OCI-LY1 (cell line): ENCODE measurements around the gene ATL1.

Experiments used
- H2AFZ ChIP-seq: fragments of 200-600 bp; sonication (generic), shearing (Covaris generic); 2 replicates; pipeline ENCODE4 v1.6.0; 2014; ENCODE audit warnings: antibody characterized with exemption, mild to moderate bottlenecking, low read length
- H3F3A ChIP-seq: fragments of 200-600 bp; sonication (generic), shearing (Covaris generic); 2 replicates; pipeline ENCODE4 v1.6.0; 2014; ENCODE audit warnings: mild to moderate bottlenecking, antibody characterized with exemption, low read length, moderate library complexity; ENCODE audit not compliant: insufficient read depth
- H3K27ac ChIP-seq: fragments of 200-600 bp; sonication (generic); 2 replicates; pipeline ENCODE4 v1.5.1; 2014; ENCODE audit warnings: low read length, mixed run types, mild to moderate bottlenecking, low read depth; ENCODE audit not compliant: poor library complexity, severe bottlenecking
- H3K27me3 ChIP-seq: fragments of 200-600 bp; sonication (generic); 2 replicates; pipeline ENCODE4 v1.6.0; 2014; ENCODE audit warnings: antibody characterized with exemption, mild to moderate bottlenecking, low read length, moderate library complexity; ENCODE audit not compliant: insufficient read depth
- H3K36me3 ChIP-seq: fragments of 200-600 bp; sonication (generic); 2 replicates; pipeline ENCODE4 v1.6.1; 2014; ENCODE audit warnings: mild to moderate bottlenecking, antibody characterized with exemption, low read length, moderate library complexity, mixed read lengths; ENCODE audit not compliant: insufficient read depth
- H3K4me1 ChIP-seq: fragments of 200-600 bp; sonication (generic); 2 replicates; pipeline ENCODE4 v1.5.1; 2014; ENCODE audit warnings: mild to moderate bottlenecking, low read length, moderate library complexity; ENCODE audit not compliant: insufficient read depth, severe bottlenecking
- H3K4me2 ChIP-seq: fragments of 200-600 bp; sonication (generic), shearing (Covaris generic); 2 replicates; pipeline ENCODE4 v1.6.1; 2014; ENCODE audit warnings: low read length
- H3K4me3 ChIP-seq: fragments of 200-600 bp; sonication (generic); 2 replicates; pipeline ENCODE4 v1.5.1; 2014; ENCODE audit warnings: low read length, low read depth, mild to moderate bottlenecking, mixed read lengths; ENCODE audit not compliant: poor library complexity, severe bottlenecking
- H3K79me2 ChIP-seq: fragments of 200-600 bp; shearing (Covaris generic); 2 replicates; pipeline ENCODE4 v1.6.1; 2016; ENCODE audit warnings: mixed run types, low read length, mixed read lengths; ENCODE audit not compliant: insufficient read depth
- H3K9ac ChIP-seq: fragments of 200-600 bp; sonication (generic), shearing (Covaris generic); 2 replicates; pipeline ENCODE4 v1.6.1; 2014; ENCODE audit warnings: mild to moderate bottlenecking, low read length, mixed read lengths
- H3K9me2 ChIP-seq: fragments of 200-600 bp; sonication (generic), shearing (Covaris generic); 2 replicates; pipeline ENCODE4 v1.6.1; 2014; ENCODE audit warnings: low read depth, mild to moderate bottlenecking, low read length, mixed read lengths
- H3K9me3 ChIP-seq: fragments of 200-600 bp; shearing (Covaris generic); 2 replicates; pipeline ENCODE4 v1.6.1; 2014; ENCODE audit warnings: low read length, mixed read lengths
- H4K20me1 ChIP-seq: fragments of 200-600 bp; sonication (generic), shearing (Covaris generic); 2 replicates; pipeline ENCODE4 v1.6.0; 2016; ENCODE audit warnings: mild to moderate bottlenecking, low read length; ENCODE audit not compliant: insufficient read depth
- CTCF ChIP-seq: fragments of 200-600 bp; sonication (generic), shearing (Covaris generic); IDR thresholded peaks from 2 replicates; pipeline ENCODE4 v1.5.1; 2017; ENCODE audit warnings: mild to moderate bottlenecking, antibody characterized with exemption, low read length, moderate library complexity, mixed read lengths
- EZH2 ChIP-seq: fragments of 200-600 bp; sonication (generic), shearing (Covaris generic); IDR thresholded peaks from 2 replicates; pipeline ENCODE4 v1.8.0; 2017; ENCODE audit warnings: borderline replicate concordance, mixed run types, mild to moderate bottlenecking, antibody characterized with exemption, low read length, moderate library complexity, mixed read lengths

Gene ATL1

DNA sequence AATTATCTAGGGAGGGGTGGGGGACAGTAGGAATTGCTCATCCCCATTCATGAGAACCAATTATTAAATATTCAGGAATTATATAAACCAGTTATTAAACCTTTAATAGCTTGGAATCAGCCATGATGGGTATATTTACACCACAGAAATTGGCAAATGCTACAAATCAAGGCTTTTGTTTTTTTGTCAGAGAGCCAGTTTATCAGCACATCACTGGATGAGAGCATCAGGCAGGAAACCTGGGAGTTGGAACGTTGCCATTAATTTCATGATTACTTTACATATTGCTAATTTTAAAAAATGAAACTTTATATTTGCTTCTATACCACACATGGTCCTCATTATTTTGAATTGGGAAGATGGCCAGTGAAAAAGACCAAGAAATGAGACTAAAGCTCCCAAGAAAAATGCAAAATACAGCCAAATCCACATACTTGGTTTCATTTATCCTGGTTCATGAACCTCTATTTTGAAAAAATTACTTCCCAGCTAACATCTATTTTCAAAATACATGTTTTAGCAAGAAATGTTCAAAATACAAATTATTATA lies 48.4 kb downstream of the ATL1 start:
- Histone ChIP-seq H4K20me1 (no peaks in the 10 kb centered on the region), H3K4me2 (no peak overlapping the region), H3K9ac (no peak overlapping the region), H3K4me3 (no peak overlapping the region), H3K4me1 (no peaks in the 10 kb centered on the region), H2AFZ (no peak overlapping the region), H3K9me3 (no peaks in the 10 kb centered on the region), H3K36me3 (no peaks in the 10 kb centered on the region), H3F3A (no peaks in the 10 kb centered on the region), H3K9me2 (no peaks in the 10 kb centered on the region), H3K27me3 (no peaks in the 10 kb centered on the region), H3K79me2 (no peaks in the 10 kb centered on the region), H3K27ac (no peak overlapping the region)
- TF ChIP-seq EZH2 (no peak), CTCF (no peak)

DNA sequence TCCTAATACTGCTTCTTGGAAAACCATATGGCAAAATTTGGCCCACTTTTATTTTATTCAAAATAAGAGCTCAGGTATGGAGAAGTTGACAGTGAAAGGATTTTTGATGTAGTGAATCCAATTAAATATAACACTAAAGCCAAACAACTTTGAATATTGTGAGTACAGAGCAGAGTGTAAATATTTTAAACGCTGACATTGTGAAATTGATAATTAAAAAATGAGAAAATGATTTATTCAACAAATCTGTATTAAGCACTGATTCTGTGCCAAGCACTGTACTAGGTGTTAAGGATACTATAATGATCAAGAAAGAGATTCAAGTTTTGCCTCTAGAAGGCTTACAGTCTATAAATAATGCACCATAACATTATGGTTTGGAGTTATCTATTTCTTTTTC lies 50.5 kb downstream of the ATL1 start:
- Histone ChIP-seq H3K79me2 (no peaks in the 10 kb centered on the region), H4K20me1 (no peaks in the 10 kb centered on the region), H3K9me3 (no peaks in the 10 kb centered on the region), H2AFZ (no peak overlapping the region), H3K27ac (no peak overlapping the region), H3K4me2 (no peak overlapping the region), H3K36me3 (no peaks in the 10 kb centered on the region), H3K4me3 (no peak overlapping the region), H3K27me3 (no peaks in the 10 kb centered on the region), H3K9ac (no peak overlapping the region), H3K4me1 (no peaks in the 10 kb centered on the region), H3K9me2 (no peaks in the 10 kb centered on the region), H3F3A (no peaks in the 10 kb centered on the region)
- TF ChIP-seq EZH2 (no peak), CTCF (no peak)

DNA sequence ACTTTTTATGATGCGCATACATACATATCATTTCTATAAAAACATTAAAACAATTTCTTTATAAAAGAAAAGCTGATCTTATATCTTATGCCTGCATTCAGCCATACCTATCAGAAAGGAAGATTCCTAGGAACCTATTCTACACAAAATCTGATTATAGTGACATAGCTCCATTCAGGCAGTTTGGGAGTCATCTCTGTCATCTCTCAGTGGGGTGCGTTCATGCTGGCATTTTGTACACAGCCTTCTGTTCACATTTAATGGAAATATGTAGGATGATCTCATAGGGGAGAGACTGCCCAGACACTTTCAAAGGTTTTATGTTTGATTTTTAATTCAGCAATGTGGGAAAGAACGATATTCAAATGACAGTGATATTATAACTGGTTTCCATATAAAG lies 52.9 kb downstream of the ATL1 start:
- H3K4me2 ChIP-seq: no peak overlapping the region
- H3K27me3 ChIP-seq: no peaks in the 10 kb centered on the region
- no peaks in the 10 kb centered on the region for H3K36me3 ChIP-seq
- no peak overlapping the region for H3K27ac ChIP-seq
- no peaks in the 10 kb centered on the region for H3K9me2 ChIP-seq
- no peak overlapping the region for H3K4me3 ChIP-seq
- no peak overlapping the region for H2AFZ ChIP-seq
- no peaks in the 10 kb centered on the region for H3F3A ChIP-seq
- H3K9me3 ChIP-seq: no peaks in the 10 kb centered on the region
- H4K20me1 ChIP-seq: no peaks in the 10 kb centered on the region
- TF ChIP-seq EZH2 (no peak), CTCF (no peak)
- no peaks in the 10 kb centered on the region for H3K4me1 ChIP-seq
- H3K9ac ChIP-seq: no peak overlapping the region
- H3K79me2 ChIP-seq: no peaks in the 10 kb centered on the region
